HCT116 (cell line): ENCODE measurements around the gene SCT. TPM values are rescaled to one million over a fixed set of nuclear protein-coding genes. Genes with fewer than 3 reads are reported as not detected.

Source experiments
- ATAC-seq: fragments of 200-7000 bp; cut with Tn5 transposase; 2 replicates; pipeline ENCODE4 v1.9.1; 2020; ENCODE audit warnings: mild to moderate bottlenecking, moderate library complexity
- BruUV-seq: library from RNA; stranded (reverse); fragments of 400-500 nt; replicated peaks from 2 replicates; lab custom pipeline; 2021; lab: Mats Ljungman, UMichigan
- CTCF ChIA-PET: fragments of 300-600 bp; sonication (Branson Sonifier 250); formaldehyde crosslinking; loops from one replicate; lab custom pipeline; 2021; ENCODE audit warnings: antibody characterized with exemption; lab: Charles Lee
- POLR2A ChIA-PET: fragments of 300-600, 350-600 bp; sonication (Branson Sonifier 250); formaldehyde crosslinking; loops from one replicate; lab custom pipeline; 2021; ENCODE audit warnings: antibody characterized with exemption; lab: Charles Lee
- RAD21 ChIA-PET, 2 experiments: fragments of 300-600 bp; sonication (Branson Sonifier 250); formaldehyde crosslinking; loops; one replicate each; lab custom pipeline; 2023; ENCODE audit warnings: low total read pairs in 2 of 2; ENCODE audit not compliant: uncharacterized antibody in 2 of 2, unreplicated experiment in 2 of 2, low non-redundant PET in 1 of 2; lab: Charles Lee
- DNase-seq: peaks from one replicate; pipeline ENCODE4 v3.0.0-alpha.2; 2010; ENCODE audit warnings: low read depth, low spot score
- H2AFZ ChIP-seq: fragments of 200-600 bp; shearing (Covaris generic), sonication (generic); 2 replicates; pipeline ENCODE4 v1.6.1; 2017; ENCODE audit warnings: low read depth, mixed run types, mixed read lengths, antibody characterized with exemption, low read length; ENCODE audit not compliant: poor library complexity, severe bottlenecking
- H3K27ac ChIP-seq: 2 replicates; pipeline ENCODE4 v1.5.1; 2012; ENCODE audit warnings: low read depth, low read length
- H3K27me3 ChIP-seq: fragments of 200-600 bp; sonication (generic); 2 replicates; pipeline ENCODE4 v1.6.1; 2016; ENCODE audit warnings: mixed run types, low read length, mixed read lengths; ENCODE audit not compliant: insufficient read depth
- H3K36me3 ChIP-seq, 2 experiments: fragments of 200-500 bp in 1 of 2; fragments of 200-600 bp in 1 of 2; sonication (Bioruptor generic) in 1 of 2; sonication (generic) in 1 of 2; 2 replicates each; pipeline versions ENCODE4 v1.5.1 to v1.6.1; 2014 to 2016; ENCODE audit warnings: low read length in 2 of 2, inconsistent platforms in 1 of 2, mixed read lengths in 1 of 2, mixed run types in 1 of 2; ENCODE audit not compliant: insufficient read depth in 2 of 2, control insufficient read depth in 1 of 2
- H3K4me1 ChIP-seq, 2 experiments: fragments of 200-600 bp in 1 of 2; sonication (generic) in 1 of 2; 2 replicates each; pipeline versions ENCODE4 v1.5.1 to v1.6.1; 2012 to 2017; ENCODE audit warnings: low read length in 2 of 2, inconsistent platforms in 1 of 2, mild to moderate bottlenecking in 1 of 2, mixed read lengths in 1 of 2, mixed run types in 1 of 2, moderate library complexity in 1 of 2; ENCODE audit not compliant: insufficient read depth in 2 of 2, control insufficient read depth in 1 of 2
- H3K4me2 ChIP-seq: fragments of 200-600 bp; sonication (generic); 2 replicates; pipeline ENCODE4 v1.6.1; 2017; ENCODE audit warnings: mixed run types, low read length, mixed read lengths
- H3K4me3 ChIP-seq, 2 experiments: fragments of 200-600 bp in 1 of 2; sonication (generic) in 1 of 2; replicated peaks in 1 of 2; 2 replicates each; pipeline ENCODE4 v1.5.1; 2011 to 2016; ENCODE audit warnings: low read length in 2 of 2, control low read depth in 1 of 2, low read depth in 1 of 2, mild to moderate bottlenecking in 1 of 2, mixed read lengths in 1 of 2, mixed run types in 1 of 2
- H3K79me2 ChIP-seq: fragments of 200-600 bp; sonication (generic); 2 replicates; pipeline ENCODE4 v1.6.1; 2017; ENCODE audit warnings: mild to moderate bottlenecking, mixed run types, low read length, moderate library complexity, mixed read lengths; ENCODE audit not compliant: insufficient read depth
- H3K9ac ChIP-seq: fragments of 200-600 bp; sonication (generic); 2 replicates; pipeline ENCODE4 v1.6.1; 2016; ENCODE audit warnings: low read length, mixed read lengths
- H3K9me2 ChIP-seq: fragments of 200-600 bp; sonication (generic), shearing (Covaris generic); 2 replicates; pipeline ENCODE4 v1.6.1; 2017; ENCODE audit warnings: mixed run types, mild to moderate bottlenecking, moderate library complexity; ENCODE audit not compliant: insufficient read depth
- H3K9me3 ChIP-seq, 2 experiments: fragments of 200-500 bp in 1 of 2; fragments of 200-600 bp in 1 of 2; sonication (Bioruptor generic) in 1 of 2; sonication (generic) in 1 of 2; 2 replicates each; pipeline ENCODE4 v1.6.1; 2014 to 2017; ENCODE audit warnings: low read length in 2 of 2, mixed read lengths in 2 of 2, inconsistent platforms in 1 of 2, low read depth in 1 of 2, mild to moderate bottlenecking in 1 of 2, mixed run types in 1 of 2, moderate library complexity in 1 of 2; ENCODE audit not compliant: control insufficient read depth in 1 of 2, insufficient read depth in 1 of 2
- H4K20me1 ChIP-seq: fragments of 200-600 bp; sonication (generic), shearing (Covaris generic); 2 replicates; pipeline ENCODE4 v1.6.1; 2017; ENCODE audit warnings: mixed run types, mild to moderate bottlenecking, moderate library complexity; ENCODE audit not compliant: insufficient read depth
- CBX3 ChIP-seq: IDR thresholded peaks from 2 replicates; pipeline ENCODE4 v1.6.1; 2012; ENCODE audit warnings: low read depth
- CEBPB ChIP-seq: IDR thresholded peaks from 2 replicates; pipeline ENCODE4 v1.6.1; 2012; ENCODE audit warnings: low read depth
- ELF1 ChIP-seq: IDR thresholded peaks from 2 replicates; pipeline ENCODE4 v1.6.1; 2012; ENCODE audit warnings: low read depth, borderline replicate concordance
- EZH2 ChIP-seq: fragments of 200-600 bp; sonication (generic); IDR thresholded peaks from 2 replicates; pipeline ENCODE4 v1.6.1; 2017; ENCODE audit warnings: antibody characterized with exemption, mixed run types
- EZH2phosphoT487 ChIP-seq: fragments of 200-600 bp; IDR thresholded peaks from 2 replicates; pipeline ENCODE4 v1.6.1; 2018; ENCODE audit warnings: antibody characterized with exemption, borderline replicate concordance
- FOSL1 ChIP-seq: IDR thresholded peaks from 2 replicates; pipeline ENCODE4 v1.6.1; 2012; ENCODE audit warnings: low read depth
- JUND ChIP-seq: IDR thresholded peaks from 2 replicates; pipeline ENCODE4 v1.6.1; 2012
- POLR2A ChIP-seq: IDR thresholded peaks from 2 replicates; pipeline ENCODE4 v1.7.0; 2011; ENCODE audit warnings: borderline replicate concordance; ENCODE audit not compliant: insufficient read depth, insufficient read length; ENCODE audit errors: extremely low read depth
- RAD21 ChIP-seq: IDR thresholded peaks from 2 replicates; pipeline ENCODE4 v1.6.1; 2012; ENCODE audit warnings: low read depth, mild to moderate bottlenecking
- SIN3A ChIP-seq: IDR thresholded peaks from 2 replicates; pipeline ENCODE4 v1.6.1; 2012; ENCODE audit warnings: low read depth
- SP1 ChIP-seq: IDR thresholded peaks from 2 replicates; pipeline ENCODE4 v1.6.1; 2012; ENCODE audit warnings: low read depth
- SRF ChIP-seq: IDR thresholded peaks from 2 replicates; pipeline ENCODE4 v1.6.1; 2012; ENCODE audit warnings: low read depth
- TCF7L2 ChIP-seq: IDR thresholded peaks from 2 replicates; pipeline ENCODE4 v1.7.0; 2011; ENCODE audit warnings: borderline replicate concordance, inconsistent platforms; ENCODE audit not compliant: insufficient read depth, insufficient read length; ENCODE audit errors: extremely low read depth
- ZFX ChIP-seq: fragments of 450-650 bp; IDR thresholded peaks from 2 replicates; pipeline ENCODE4 v1.6.1; 2017
- ZNF274 ChIP-seq: fragments of 200-500 bp; sonication (Bioruptor generic); IDR thresholded peaks from 2 replicates; pipeline ENCODE4 v1.6.1; 2014; ENCODE audit warnings: mild to moderate bottlenecking, low read depth, low read length, inconsistent platforms
- intact Hi-C: fragments of 100-400 bp; cut with micrococcal nuclease; formaldehyde crosslinking; loops from 2 replicates; pipeline ENCODE4 v1.10.0; 2022
- total RNA-seq: library from RNA; stranded (reverse); gene quantifications from one replicate; pipeline ENCODE4 v1.2.1, GENCODE V29; 2021; ENCODE audit not compliant: unreplicated experiment
- TF ChIP-seq, protein P1 (sequence below): IDR thresholded peaks from 2 replicates; pipeline ENCODE4 v1.6.1; 2012; ENCODE audit warnings: low read depth
- TF ChIP-seq, protein P2 (sequence below): IDR thresholded peaks from 2 replicates; pipeline ENCODE4 v1.6.1; 2012
- TF ChIP-seq, protein P3 (sequence below): IDR thresholded peaks from 2 replicates; pipeline ENCODE4 v1.6.1; 2011; ENCODE audit warnings: mild to moderate bottlenecking, low read length, moderate library complexity; ENCODE audit not compliant: insufficient replicate concordance; ENCODE audit errors: extremely low read depth

The SCT gene
- total RNA-seq, 1 experiment from 2014 or later: not detected

DNA sequence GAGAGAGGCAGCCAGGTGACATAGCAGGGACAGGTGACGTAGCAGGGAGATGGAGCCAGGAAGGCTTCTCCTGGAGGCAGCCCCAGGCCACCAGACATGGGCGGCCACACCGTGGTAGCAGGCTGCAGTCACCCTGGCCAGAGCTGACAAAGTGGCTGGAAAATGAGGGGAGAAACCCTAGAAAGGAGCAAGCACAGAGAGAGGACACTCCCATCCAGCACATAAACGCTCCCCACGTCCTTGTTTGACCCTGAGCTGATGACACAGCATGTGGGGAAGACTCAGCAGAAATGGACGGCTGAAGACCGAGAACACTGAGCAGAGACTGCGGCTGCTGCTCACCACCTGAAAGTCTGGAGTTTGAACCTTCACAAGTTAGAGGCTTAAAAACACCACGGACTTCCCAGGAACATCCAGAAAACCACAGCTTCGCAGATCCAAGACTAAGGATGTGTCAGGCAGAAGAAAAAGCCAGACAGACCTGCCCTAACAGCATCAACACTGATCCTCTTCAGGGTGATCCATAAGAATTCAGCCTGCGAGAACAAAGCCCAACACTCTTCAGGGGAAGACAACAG is 38.8 kb upstream of the SCT start:
- ChIA-PET CTCF (no interaction called here), RAD21 (no interaction called here), POLR2A (no interaction called here)
- ATAC-seq (no peak), DNase-seq (no peak)
- H3K36me3 ChIP-seq: no peaks in the 10 kb centered on the region; a peak in 1 of 4 replicates
- H3K4me1 ChIP-seq: no peaks in the 10 kb centered on the region
- no peak overlapping the region for H3K27ac ChIP-seq
- intact Hi-C loops: no loop called here
- no peaks in the 10 kb centered on the region for H4K20me1 ChIP-seq
- H3K79me2 ChIP-seq: peaks cover 3% of the 10 kb centered on the region; the same call in 1 of the 2 replicates
- TF ChIP-seq, protein P1, sequence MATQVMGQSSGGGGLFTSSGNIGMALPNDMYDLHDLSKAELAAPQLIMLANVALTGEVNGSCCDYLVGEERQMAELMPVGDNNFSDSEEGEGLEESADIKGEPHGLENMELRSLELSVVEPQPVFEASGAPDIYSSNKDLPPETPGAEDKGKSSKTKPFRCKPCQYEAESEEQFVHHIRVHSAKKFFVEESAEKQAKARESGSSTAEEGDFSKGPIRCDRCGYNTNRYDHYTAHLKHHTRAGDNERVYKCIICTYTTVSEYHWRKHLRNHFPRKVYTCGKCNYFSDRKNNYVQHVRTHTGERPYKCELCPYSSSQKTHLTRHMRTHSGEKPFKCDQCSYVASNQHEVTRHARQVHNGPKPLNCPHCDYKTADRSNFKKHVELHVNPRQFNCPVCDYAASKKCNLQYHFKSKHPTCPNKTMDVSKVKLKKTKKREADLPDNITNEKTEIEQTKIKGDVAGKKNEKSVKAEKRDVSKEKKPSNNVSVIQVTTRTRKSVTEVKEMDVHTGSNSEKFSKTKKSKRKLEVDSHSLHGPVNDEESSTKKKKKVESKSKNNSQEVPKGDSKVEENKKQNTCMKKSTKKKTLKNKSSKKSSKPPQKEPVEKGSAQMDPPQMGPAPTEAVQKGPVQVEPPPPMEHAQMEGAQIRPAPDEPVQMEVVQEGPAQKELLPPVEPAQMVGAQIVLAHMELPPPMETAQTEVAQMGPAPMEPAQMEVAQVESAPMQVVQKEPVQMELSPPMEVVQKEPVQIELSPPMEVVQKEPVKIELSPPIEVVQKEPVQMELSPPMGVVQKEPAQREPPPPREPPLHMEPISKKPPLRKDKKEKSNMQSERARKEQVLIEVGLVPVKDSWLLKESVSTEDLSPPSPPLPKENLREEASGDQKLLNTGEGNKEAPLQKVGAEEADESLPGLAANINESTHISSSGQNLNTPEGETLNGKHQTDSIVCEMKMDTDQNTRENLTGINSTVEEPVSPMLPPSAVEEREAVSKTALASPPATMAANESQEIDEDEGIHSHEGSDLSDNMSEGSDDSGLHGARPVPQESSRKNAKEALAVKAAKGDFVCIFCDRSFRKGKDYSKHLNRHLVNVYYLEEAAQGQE: no peak
- TF ChIP-seq, protein P2, sequence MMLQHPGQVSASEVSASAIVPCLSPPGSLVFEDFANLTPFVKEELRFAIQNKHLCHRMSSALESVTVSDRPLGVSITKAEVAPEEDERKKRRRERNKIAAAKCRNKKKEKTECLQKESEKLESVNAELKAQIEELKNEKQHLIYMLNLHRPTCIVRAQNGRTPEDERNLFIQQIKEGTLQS: no peak
- TF ChIP-seq ELF1 (no peak), TCF7L2 (no peak), POLR2A (no peak), EZH2 (no peak), JUND (no peak), ZFX (no peak), CBX3 (no peak), FOSL1 (no peak), EZH2phosphoT487 (no peak), ZNF274 (no peak), CEBPB (no peak), SIN3A (no peak), SRF (no peak), RAD21 (no peak), SP1 (no peak)
- TF ChIP-seq, protein P3, sequence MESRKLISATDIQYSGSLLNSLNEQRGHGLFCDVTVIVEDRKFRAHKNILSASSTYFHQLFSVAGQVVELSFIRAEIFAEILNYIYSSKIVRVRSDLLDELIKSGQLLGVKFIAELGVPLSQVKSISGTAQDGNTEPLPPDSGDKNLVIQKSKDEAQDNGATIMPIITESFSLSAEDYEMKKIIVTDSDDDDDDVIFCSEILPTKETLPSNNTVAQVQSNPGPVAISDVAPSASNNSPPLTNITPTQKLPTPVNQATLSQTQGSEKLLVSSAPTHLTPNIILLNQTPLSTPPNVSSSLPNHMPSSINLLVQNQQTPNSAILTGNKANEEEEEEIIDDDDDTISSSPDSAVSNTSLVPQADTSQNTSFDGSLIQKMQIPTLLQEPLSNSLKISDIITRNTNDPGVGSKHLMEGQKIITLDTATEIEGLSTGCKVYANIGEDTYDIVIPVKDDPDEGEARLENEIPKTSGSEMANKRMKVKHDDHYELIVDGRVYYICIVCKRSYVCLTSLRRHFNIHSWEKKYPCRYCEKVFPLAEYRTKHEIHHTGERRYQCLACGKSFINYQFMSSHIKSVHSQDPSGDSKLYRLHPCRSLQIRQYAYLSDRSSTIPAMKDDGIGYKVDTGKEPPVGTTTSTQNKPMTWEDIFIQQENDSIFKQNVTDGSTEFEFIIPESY: no peak
- no peaks in the 10 kb centered on the region for H3K27me3 ChIP-seq
- no peaks in the 10 kb centered on the region for H3K9me2 ChIP-seq
- H2AFZ ChIP-seq: no peak overlapping the region
- H3K9ac ChIP-seq: no peak overlapping the region
- H3K4me2 ChIP-seq: no peak overlapping the region
- H3K4me3 ChIP-seq: no peak overlapping the region
- no peaks in the 10 kb centered on the region for H3K9me3 ChIP-seq
- no TSS peak for BruUV-seq
